KMS-11 (cell line): ENCODE measurements around the gene RAB10.

Experiments used
- H2AFZ ChIP-seq: fragments of 200-600 bp; sonication (generic); 2 replicates; pipeline ENCODE4 v1.6.1; 2016; ENCODE audit warnings: antibody characterized with exemption, mixed run types, low read depth
- H3K27ac ChIP-seq: fragments of 200-600 bp; sonication (generic); 2 replicates; pipeline ENCODE4 v1.6.1; 2016; ENCODE audit warnings: mild to moderate bottlenecking, mixed run types
- H3K27me3 ChIP-seq: fragments of 200-600 bp; sonication (generic); 2 replicates; pipeline ENCODE4 v1.6.1; 2017; ENCODE audit warnings: mild to moderate bottlenecking, low read depth, mixed run types, moderate library complexity; ENCODE audit not compliant: insufficient read depth
- H3K36me3 ChIP-seq: fragments of 200-600 bp; sonication (generic); 2 replicates; pipeline ENCODE4 v1.6.1; 2017; ENCODE audit warnings: mild to moderate bottlenecking, mixed run types; ENCODE audit not compliant: insufficient read depth
- H3K4me1 ChIP-seq: fragments of 200-600 bp; sonication (generic); 2 replicates; pipeline ENCODE4 v1.6.1; 2016; ENCODE audit warnings: mild to moderate bottlenecking, low read depth, mixed run types; ENCODE audit not compliant: poor library complexity, severe bottlenecking
- H3K4me2 ChIP-seq: fragments of 200-600 bp; sonication (generic); 2 replicates; pipeline ENCODE4 v1.7.0; 2016; ENCODE audit warnings: mild to moderate bottlenecking, mixed run types
- H3K4me3 ChIP-seq: fragments of 200-600 bp; sonication (generic); IDR thresholded peaks from 2 replicates; pipeline ENCODE4 v1.6.1; 2017; ENCODE audit warnings: low read depth, low read length, mixed read lengths; ENCODE audit not compliant: insufficient read depth
- H3K79me2 ChIP-seq: fragments of 200-600 bp; sonication (generic); 2 replicates; pipeline ENCODE4 v1.6.1; 2016; ENCODE audit warnings: low read depth, mixed run types; ENCODE audit not compliant: insufficient read depth
- H3K9ac ChIP-seq: fragments of 200-600 bp; sonication (generic); 2 replicates; pipeline ENCODE4 v1.6.1; 2016; ENCODE audit warnings: mild to moderate bottlenecking, mixed run types
- H4K20me1 ChIP-seq: fragments of 200-600 bp; sonication (generic); 2 replicates; pipeline ENCODE4 v1.6.1; 2016; ENCODE audit warnings: mild to moderate bottlenecking, mixed run types; ENCODE audit not compliant: insufficient read depth
- TF ChIP-seq, protein P1 (sequence below): fragments of 200-600 bp; sonication (generic); conservative IDR thresholded peaks from 2 replicates; pipeline ENCODE4 v1.6.1; 2017; ENCODE audit warnings: low read depth, mild to moderate bottlenecking, antibody characterized with exemption, low read length, moderate library complexity, mixed read lengths

RAB10 gene

DNA sequence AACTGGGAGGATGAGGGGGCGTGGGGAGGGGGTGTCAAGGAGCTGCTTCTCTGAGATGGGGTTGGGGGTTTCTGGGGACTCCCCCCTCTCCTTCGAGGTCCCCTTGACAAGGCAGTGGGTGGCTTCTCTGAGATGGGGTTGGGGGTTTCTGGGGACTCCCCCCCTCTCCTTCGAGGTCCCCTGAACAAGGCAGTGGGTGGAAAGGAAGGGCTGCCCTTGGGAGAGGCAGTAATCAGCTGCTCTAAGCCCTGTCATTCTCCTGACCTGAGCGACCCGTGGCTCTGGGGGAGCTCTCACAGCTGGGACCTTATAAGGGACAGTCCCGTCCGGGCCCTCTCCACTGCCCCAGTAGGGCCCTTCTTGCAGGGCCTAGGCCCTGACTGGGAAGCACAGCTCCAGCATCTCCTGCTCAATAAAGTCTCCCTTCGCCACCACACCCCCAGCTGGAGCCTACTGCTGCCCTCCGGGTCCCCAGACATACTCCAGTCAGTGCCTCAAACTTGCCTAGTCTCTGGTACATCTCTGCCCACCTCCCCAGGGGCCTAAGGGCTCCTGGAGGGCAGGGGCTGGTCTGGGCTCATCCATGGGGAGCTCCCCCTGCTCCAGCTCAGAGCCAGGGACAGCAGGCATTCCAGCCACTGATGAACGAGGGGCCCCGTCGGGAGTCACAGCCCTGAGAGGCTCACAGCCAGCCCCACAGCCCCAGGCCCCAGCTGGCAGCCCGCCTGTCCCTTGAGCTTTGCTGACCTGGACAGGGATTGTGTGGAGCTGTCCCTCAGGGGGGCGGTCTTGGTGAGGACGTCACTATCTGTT lies 141.8 kb downstream of the RAB10 start:
- Histone ChIP-seq H3K9ac (no peak overlapping the region), H3K4me1 (no peaks in the 10 kb centered on the region)

GRCh38 chr2:26176279-26176615 lies 142.4 kb downstream of the RAB10 start:
- H3K79me2 ChIP-seq: no peaks in the 10 kb centered on the region
- H3K27me3 ChIP-seq: no peaks in the 10 kb centered on the region; the same call in 1 of the 2 replicates
- no peak overlapping the region for H3K4me2 ChIP-seq

More for the DNA sequence above, 141.8 kb downstream of the RAB10 start:
- no peaks in the 10 kb centered on the region for H4K20me1 ChIP-seq
- H3K4me3 ChIP-seq: no peak overlapping the region
- no peaks in the 10 kb centered on the region for H3K36me3 ChIP-seq
- no peaks in the 10 kb centered on the region for H3K79me2 ChIP-seq
- H3K27me3 ChIP-seq: no peaks in the 10 kb centered on the region; the same call in 1 of the 2 replicates
- H2AFZ ChIP-seq: no peak overlapping the region
- no peak overlapping the region for H3K27ac ChIP-seq
- H3K4me2 ChIP-seq: no peak overlapping the region
- TF ChIP-seq, protein P1, sequence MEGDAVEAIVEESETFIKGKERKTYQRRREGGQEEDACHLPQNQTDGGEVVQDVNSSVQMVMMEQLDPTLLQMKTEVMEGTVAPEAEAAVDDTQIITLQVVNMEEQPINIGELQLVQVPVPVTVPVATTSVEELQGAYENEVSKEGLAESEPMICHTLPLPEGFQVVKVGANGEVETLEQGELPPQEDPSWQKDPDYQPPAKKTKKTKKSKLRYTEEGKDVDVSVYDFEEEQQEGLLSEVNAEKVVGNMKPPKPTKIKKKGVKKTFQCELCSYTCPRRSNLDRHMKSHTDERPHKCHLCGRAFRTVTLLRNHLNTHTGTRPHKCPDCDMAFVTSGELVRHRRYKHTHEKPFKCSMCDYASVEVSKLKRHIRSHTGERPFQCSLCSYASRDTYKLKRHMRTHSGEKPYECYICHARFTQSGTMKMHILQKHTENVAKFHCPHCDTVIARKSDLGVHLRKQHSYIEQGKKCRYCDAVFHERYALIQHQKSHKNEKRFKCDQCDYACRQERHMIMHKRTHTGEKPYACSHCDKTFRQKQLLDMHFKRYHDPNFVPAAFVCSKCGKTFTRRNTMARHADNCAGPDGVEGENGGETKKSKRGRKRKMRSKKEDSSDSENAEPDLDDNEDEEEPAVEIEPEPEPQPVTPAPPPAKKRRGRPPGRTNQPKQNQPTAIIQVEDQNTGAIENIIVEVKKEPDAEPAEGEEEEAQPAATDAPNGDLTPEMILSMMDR: no peak

GRCh38 chr2:26177122-26177521 lies 143.2 kb downstream of the RAB10 start:
- H3K79me2 ChIP-seq: no peaks in the 10 kb centered on the region
- no peaks in the 10 kb centered on the region; the same call in 1 of the 2 replicates for H3K27me3 ChIP-seq
- no peaks in the 10 kb centered on the region for H3K36me3 ChIP-seq
- H3K4me1 ChIP-seq: no peaks in the 10 kb centered on the region
- H3K27ac ChIP-seq: no peak overlapping the region
- no peak overlapping the region for H3K4me2 ChIP-seq
- H2AFZ ChIP-seq: no peak overlapping the region
- no peaks in the 10 kb centered on the region for H4K20me1 ChIP-seq
- H3K9ac ChIP-seq: no peak overlapping the region
- TF ChIP-seq, protein P1: no peak
- H3K4me3 ChIP-seq: no peak overlapping the region

More at GRCh38 chr2:26176279-26176615, 142.4 kb downstream of the RAB10 start:
- no peak overlapping the region for H3K27ac ChIP-seq
- no peaks in the 10 kb centered on the region for H3K4me1 ChIP-seq
- no peak overlapping the region for H2AFZ ChIP-seq
- no peak overlapping the region for H3K4me3 ChIP-seq
- H3K9ac ChIP-seq: no peak overlapping the region
- no peaks in the 10 kb centered on the region for H3K36me3 ChIP-seq
- H4K20me1 ChIP-seq: no peaks in the 10 kb centered on the region
- TF ChIP-seq, protein P1: no peak

DNA sequence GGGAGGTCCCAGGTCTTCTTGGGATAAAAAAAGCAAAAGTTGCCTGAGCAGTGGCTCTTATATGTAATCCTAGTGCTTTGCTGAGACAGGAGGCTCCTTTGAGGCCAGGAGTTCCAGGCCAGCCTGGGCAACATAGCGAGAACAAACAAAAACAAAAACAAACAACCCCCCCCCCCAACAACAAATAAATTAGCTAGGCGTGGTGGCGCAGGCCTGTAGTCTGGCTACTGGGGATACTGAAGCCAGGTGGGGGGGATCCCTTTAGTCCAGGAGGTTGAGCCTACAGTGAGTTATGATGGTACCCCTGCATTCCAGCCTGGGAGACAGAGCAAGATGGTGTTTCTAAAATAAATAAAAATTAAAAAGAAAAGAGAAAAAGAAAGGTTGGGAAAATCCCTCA lies 144.4 kb downstream of the RAB10 start:
- Histone ChIP-seq H3K79me2 (no peaks in the 10 kb centered on the region), H3K4me2 (no peak overlapping the region), H3K4me1 (no peaks in the 10 kb centered on the region), H3K9ac (no peak overlapping the region), H4K20me1 (no peaks in the 10 kb centered on the region), H3K27me3 (no peaks in the 10 kb centered on the region; the same call in 1 of the 2 replicates), H3K36me3 (no peaks in the 10 kb centered on the region), H3K27ac (no peak overlapping the region), H3K4me3 (no peak overlapping the region), H2AFZ (no peak overlapping the region)
- TF ChIP-seq, protein P1: no peak
